ENCODE data around the gene SLC22A2.

GRCh38 chr6:160217073-160217472 is 41.5 kb downstream of the SLC22A2 start:
- TF ChIP-seq, protein P1, sequence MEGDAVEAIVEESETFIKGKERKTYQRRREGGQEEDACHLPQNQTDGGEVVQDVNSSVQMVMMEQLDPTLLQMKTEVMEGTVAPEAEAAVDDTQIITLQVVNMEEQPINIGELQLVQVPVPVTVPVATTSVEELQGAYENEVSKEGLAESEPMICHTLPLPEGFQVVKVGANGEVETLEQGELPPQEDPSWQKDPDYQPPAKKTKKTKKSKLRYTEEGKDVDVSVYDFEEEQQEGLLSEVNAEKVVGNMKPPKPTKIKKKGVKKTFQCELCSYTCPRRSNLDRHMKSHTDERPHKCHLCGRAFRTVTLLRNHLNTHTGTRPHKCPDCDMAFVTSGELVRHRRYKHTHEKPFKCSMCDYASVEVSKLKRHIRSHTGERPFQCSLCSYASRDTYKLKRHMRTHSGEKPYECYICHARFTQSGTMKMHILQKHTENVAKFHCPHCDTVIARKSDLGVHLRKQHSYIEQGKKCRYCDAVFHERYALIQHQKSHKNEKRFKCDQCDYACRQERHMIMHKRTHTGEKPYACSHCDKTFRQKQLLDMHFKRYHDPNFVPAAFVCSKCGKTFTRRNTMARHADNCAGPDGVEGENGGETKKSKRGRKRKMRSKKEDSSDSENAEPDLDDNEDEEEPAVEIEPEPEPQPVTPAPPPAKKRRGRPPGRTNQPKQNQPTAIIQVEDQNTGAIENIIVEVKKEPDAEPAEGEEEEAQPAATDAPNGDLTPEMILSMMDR (IDR thresholded peaks at IDR 0.05; ENCODE audit: poor library complexity), result no peak
- TF ChIP-seq EZH2 (IDR thresholded peaks at IDR 0.05; ENCODE audit: borderline replicate concordance) (no peak), EZH2phosphoT487 (IDR thresholded peaks at IDR 0.05; ENCODE audit: low read depth, severe bottlenecking, unreplicated experiment) (no peak)

Data from hepatocyte (in vitro differentiated cells).